ENCODE results near the gene MAFF. TPM values are rescaled to one million over a fixed set of nuclear protein-coding genes. Genes with fewer than 3 reads are reported as not detected.
"Not testable (repeated sequence)": the region's sequence is repeated elsewhere in the genome, so short reads cannot be mapped to it uniquely, and the experiment has no call there.

MAFF gene
- total RNA-seq, 2 donors from 2014 or later, result 18.0 to 22.2 TPM

- intact Hi-C loops (cut with DNase I, micrococcal nuclease), result no loop called here
- DNase-seq (peak in 1 of 2 donors; percentile 20), ATAC-seq (no peak)
Measured at GRCh38 chr22:38175206-38176118, 26.3 kb upstream of the MAFF start.

- peak; percentile 41 to 79 for DNase-seq
- ATAC-seq, result no peak
- intact Hi-C loops (cut with DNase I, micrococcal nuclease), result no loop called here
Measured at GRCh38 chr22:38176170-38176741, 25.5 kb upstream of the MAFF start.

GRCh38 chr22:38177044-38177443 lies 24.8 kb upstream of the MAFF start:
- intact Hi-C loops (cut with DNase I, micrococcal nuclease), result no loop called here
- ATAC-seq (no peak), DNase-seq (peak in 1 of 2 donors; percentile 26)

GRCh38 chr22:38177571-38177925 lies 24.2 kb upstream of the MAFF start:
- ATAC-seq; DNase-seq; intact Hi-C loops (cut with DNase I, micrococcal nuclease): not testable (repeated sequence)

GRCh38 chr22:38177926-38178604 lies 23.7 kb upstream of the MAFF start:
- ATAC-seq, result peak; percentile 43
- intact Hi-C loops (cut with DNase I, micrococcal nuclease), result no loop called here
- peak in 1 of 2 donors; percentile 62 for DNase-seq

GRCh38 chr22:38178605-38178937 lies 23.2 kb upstream of the MAFF start:
- intact Hi-C loops (cut with DNase I, micrococcal nuclease); ATAC-seq: not testable (repeated sequence)
- DNase-seq, result peak in 1 of 2 donors; percentile 33

GRCh38 chr22:38180841-38181452 lies 20.8 kb upstream of the MAFF start:
- peak; percentile 36 for ATAC-seq
- DNase-seq, result peak; percentile 64 to 81
- intact Hi-C loops (cut with DNase I, micrococcal nuclease), result no loop called here

- DNase-seq (peak; percentile 99), ATAC-seq (peak; percentile 83)
- intact Hi-C loops (cut with DNase I, micrococcal nuclease), result no loop called here
Measured at GRCh38 chr22:38181453-38182200, 20.2 kb upstream of the MAFF start, which contains the start of gene PLA2G6. TSS of gene PLA2G6 (minus strand) at chr22:38181830. CDS start at chr22:38169426, 12,404 bp downstream.

GRCh38 chr22:38184788-38185187 lies 17.0 kb upstream of the MAFF start:
- intact Hi-C loops (cut with DNase I, micrococcal nuclease), result no loop called here
- DNase-seq (no peak), ATAC-seq (no peak)

GRCh38 chr22:38186429-38186828 lies 15.4 kb upstream of the MAFF start:
- ATAC-seq, result no peak

GRCh38 chr22:38187413-38188212 lies 14.2 kb upstream of the MAFF start:
- ATAC-seq, result peak; percentile 57
- DNase-seq, result no peak
- intact Hi-C loops (cut with DNase I, micrococcal nuclease), result no loop called here

More at GRCh38 chr22:38186429-38186828, 15.4 kb upstream of the MAFF start:
- intact Hi-C loops (cut with DNase I, micrococcal nuclease), result no loop called here
- DNase-seq, result no peak

- no peak for DNase-seq
- intact Hi-C loops (cut with DNase I, micrococcal nuclease), result no loop called here
- no peak for ATAC-seq
Measured at GRCh38 chr22:38189104-38189503, 12.7 kb upstream of the MAFF start.

GRCh38 chr22:38190581-38190980 lies 11.2 kb upstream of the MAFF start:
- ATAC-seq (no peak), DNase-seq (no peak)
- intact Hi-C loops (cut with DNase I, micrococcal nuclease), result no loop called here

GRCh38 chr22:38191055-38191454 lies 10.7 kb upstream of the MAFF start:
- DNase-seq (no peak), ATAC-seq (no peak)
- intact Hi-C loops (cut with DNase I, micrococcal nuclease), result no loop called here

- DNase-seq (no peak), ATAC-seq (peak; percentile 77)
- intact Hi-C loops (cut with DNase I, micrococcal nuclease), result no loop called here
Measured at GRCh38 chr22:38191731-38192474, 9.9 kb upstream of the MAFF start.

- intact Hi-C loops (cut with DNase I, micrococcal nuclease), result no loop called here
- ATAC-seq, result peak; percentile 2
- DNase-seq, result no peak
Measured at GRCh38 chr22:38192475-38192863, 9.3 kb upstream of the MAFF start.

GRCh38 chr22:38193580-38193979 lies 8.2 kb upstream of the MAFF start:
- intact Hi-C loops (cut with DNase I, micrococcal nuclease), result no loop called here
- ATAC-seq (no peak), DNase-seq (no peak)

All from left colon (tissue), 2 donors.